Memory B cell (primary cell): ENCODE data around the gene NUMA1.

Experiments used
- ATAC-seq: fragments of 150-1000 bp; cut with Tn5 transposase; 2 replicates; pipeline ENCODE4 v1.10.0; 2021; ENCODE audit warnings: low read depth, mild to moderate bottlenecking, moderate library complexity
- DNase-seq, 2 donors: peaks; one replicate each; pipeline ENCODE4 v3.0.0; 2022; ENCODE audit warnings: low spot score in 2 of 2
- H3K27ac Mint-ChIP-seq: one replicate; pipeline ENCODE4 v1.8.0; 2022; ENCODE audit warnings: mild to moderate bottlenecking, moderate library complexity, mixed read lengths
- H3K27me3 Mint-ChIP-seq: one replicate; pipeline ENCODE4 v1.8.0; 2022; ENCODE audit warnings: mixed read lengths
- H3K36me3 Mint-ChIP-seq: one replicate; pipeline ENCODE4 v1.8.0; 2022; ENCODE audit warnings: mild to moderate bottlenecking, mixed read lengths
- H3K4me1 Mint-ChIP-seq: one replicate; pipeline ENCODE4 v1.8.0; 2022; ENCODE audit warnings: mixed read lengths
- H3K4me3 Mint-ChIP-seq: one replicate; pipeline ENCODE4 v1.8.0; 2022; ENCODE audit warnings: mild to moderate bottlenecking, moderate library complexity, mixed read lengths
- H3K9me3 Mint-ChIP-seq: one replicate; pipeline ENCODE4 v1.8.0; 2022; ENCODE audit warnings: mixed read lengths

The NUMA1 gene

DNA sequence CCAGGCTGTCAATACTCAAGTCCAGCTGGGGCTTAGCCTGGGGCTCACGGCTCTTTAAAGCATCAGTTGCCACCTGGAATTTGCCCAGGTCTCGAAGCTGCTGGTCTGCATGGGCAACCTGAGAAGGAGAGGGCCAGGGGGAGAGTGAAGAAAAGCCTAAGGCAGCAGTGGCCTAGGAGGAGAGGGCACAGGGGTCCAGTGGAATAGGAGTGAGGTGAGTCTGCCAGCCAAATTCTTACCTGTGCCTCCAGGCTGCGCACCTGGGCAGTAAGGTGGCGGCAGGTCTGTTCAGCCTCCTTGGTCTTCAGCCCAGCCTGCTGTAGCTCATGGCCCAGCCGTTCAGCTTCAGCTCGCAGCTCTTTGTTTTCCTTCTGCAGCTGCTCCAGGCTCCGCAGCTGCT lies 71.6 kb downstream of the NUMA1 start:
- Mint-ChIP-seq H3K27ac (no peak overlapping the region), H3K4me3 (no peak overlapping the region), H3K4me1 (no peaks in the 10 kb centered on the region), H3K36me3 (peaks cover 40% of the 10 kb centered on the region), H3K9me3 (no peaks in the 10 kb centered on the region), H3K27me3 (no peaks in the 10 kb centered on the region)
- no peak for DNase-seq
- no peak for ATAC-seq

DNA sequence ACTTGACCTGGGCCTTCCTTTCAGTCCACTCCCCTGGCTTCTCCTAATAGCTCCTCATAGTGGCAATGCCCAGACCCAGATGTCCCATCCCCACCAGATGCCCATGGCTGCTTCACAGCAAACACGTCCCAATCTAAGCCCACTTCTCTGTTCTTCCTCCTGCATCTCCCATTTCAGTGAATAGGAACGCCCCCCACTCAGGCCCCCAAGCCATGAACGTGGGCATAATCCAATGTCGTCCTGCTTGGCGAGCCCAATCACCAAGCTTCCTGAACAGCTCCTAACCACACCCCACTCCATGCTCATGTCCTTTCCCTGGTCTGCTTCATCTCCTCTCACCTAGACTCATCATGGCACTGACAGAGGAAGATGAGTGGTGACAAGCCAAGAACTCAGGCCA lies 72.8 kb downstream of the NUMA1 start:
- no peak overlapping the region for H3K4me3 Mint-ChIP-seq
- DNase-seq (no peak), ATAC-seq (no peak)
- no peaks in the 10 kb centered on the region for H3K9me3 Mint-ChIP-seq
- H3K4me1 Mint-ChIP-seq = no peaks in the 10 kb centered on the region
- peaks cover 36% of the 10 kb centered on the region for H3K36me3 Mint-ChIP-seq
- peak overlapping the region; percentile 74 for H3K27ac Mint-ChIP-seq
- H3K27me3 Mint-ChIP-seq = no peaks in the 10 kb centered on the region

DNA sequence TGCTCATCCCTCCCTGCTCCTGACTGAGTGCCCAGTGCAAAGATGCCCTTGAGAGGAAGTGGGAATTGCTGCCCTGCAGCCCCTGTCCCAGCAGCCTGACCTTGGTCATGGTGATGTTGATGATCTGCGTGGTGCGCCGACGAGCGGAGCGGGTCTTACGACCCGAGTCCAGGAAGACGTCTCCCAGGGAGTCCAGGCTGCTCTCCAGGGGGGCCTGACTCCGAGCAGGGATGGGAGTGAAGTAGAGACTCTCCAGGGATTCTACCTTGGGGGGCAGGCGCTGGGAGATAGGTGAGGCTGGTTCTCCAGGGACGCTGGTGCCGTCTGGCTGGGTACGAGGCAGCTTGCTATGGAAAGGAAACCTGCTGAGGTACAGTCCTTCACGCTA lies 73.3 kb downstream of the NUMA1 start:
- Mint-ChIP-seq H3K36me3 (peaks cover 41% of the 10 kb centered on the region), H3K4me3 (no peak overlapping the region), H3K4me1 (peaks cover 4% of the 10 kb centered on the region), H3K27me3 (no peaks in the 10 kb centered on the region), H3K9me3 (no peaks in the 10 kb centered on the region), H3K27ac (peak overlapping the region; percentile 64)
- DNase-seq (no peak), ATAC-seq (no peak)

DNA sequence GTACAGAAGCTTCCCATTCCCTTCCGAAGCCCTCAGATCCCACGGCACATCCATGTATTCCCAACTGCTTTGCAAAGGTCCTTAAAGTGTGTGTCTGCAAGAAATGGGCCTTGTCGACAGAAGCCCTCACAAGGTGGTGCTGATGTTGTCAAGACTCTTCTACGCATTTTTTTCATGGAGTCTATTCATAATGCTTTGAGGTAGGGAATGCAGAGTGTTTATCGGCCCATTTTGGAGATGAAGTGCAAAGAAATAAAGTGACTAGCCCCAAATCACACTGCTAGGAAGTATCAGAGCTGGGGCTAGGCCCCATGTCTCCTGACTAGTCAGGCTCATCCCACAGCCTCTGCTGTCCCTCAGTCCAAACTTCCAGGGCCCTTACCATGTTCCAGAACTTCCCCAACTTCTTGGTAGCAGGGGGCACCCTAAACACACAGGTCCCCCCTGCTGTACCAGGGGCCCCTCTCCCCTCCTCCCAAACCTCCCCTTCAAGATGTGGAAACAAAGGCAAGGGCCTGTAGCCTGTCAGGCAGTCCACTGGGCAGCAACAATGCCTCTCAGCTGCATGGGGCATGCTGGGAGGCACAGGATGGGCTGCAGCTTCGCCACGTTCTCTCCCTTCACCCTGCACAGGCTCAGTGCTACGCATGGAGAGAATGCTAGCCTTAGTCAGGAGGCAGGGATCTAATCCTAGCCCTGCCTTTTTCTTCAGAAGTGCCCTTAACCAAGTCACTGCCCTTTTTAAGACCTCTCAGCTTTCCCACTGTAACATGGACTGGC lies 73.8 kb downstream of the NUMA1 start:
- ATAC-seq (no peak), DNase-seq (no peak)
- no peak overlapping the region for H3K4me3 Mint-ChIP-seq
- peaks cover 8% of the 10 kb centered on the region for H3K4me1 Mint-ChIP-seq
- peak overlapping the region; percentile 64 for H3K27ac Mint-ChIP-seq
- no peaks in the 10 kb centered on the region for H3K27me3 Mint-ChIP-seq
- H3K36me3 Mint-ChIP-seq = peaks cover 43% of the 10 kb centered on the region
- no peaks in the 10 kb centered on the region for H3K9me3 Mint-ChIP-seq

DNA sequence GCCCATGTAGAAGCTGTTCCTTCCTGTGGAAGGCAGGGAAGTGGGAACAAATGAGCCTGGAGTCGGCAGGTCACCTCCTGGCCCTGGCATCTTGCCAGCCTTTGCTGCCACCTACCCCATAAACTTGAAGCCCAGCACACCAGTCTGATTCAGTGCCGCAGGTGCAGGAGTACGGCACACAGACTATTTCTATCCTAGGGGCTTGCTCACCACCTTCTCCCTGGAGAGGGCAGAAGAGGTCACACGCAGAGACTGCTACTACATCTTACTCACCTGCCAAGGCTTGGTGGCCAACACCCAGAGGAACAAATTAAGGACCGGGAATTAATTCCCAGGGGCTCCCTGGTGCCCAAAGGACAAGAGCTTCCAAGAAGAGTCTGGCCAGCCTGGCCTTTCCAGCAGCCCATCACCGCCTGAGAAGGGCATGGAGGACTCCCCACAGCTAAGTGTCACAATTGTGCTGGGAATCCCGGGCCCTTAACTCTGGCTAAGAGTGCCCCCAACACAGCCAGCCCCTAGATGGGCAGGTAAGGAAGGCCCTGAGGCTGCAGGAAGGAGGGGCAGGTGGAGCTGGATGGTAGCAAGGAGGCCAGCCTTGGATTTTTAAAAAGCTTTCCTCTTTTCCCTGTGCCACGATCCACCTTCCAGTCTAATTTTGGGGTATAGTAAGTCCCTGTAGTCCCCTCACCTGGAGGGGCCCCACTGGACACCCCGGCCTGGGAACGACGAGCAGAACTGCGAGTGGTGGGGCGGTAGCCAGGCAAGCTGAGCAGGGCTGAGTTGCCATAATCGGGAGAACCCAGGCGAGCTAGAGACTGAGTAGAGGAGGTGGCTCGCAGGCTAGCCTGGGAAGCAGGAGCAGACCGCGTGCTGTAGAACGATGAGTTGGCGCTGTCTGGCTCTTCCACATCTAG lies 74.7 kb downstream of the NUMA1 start:
- H3K36me3 Mint-ChIP-seq = peaks cover 40% of the 10 kb centered on the region
- no peaks in the 10 kb centered on the region for H3K9me3 Mint-ChIP-seq
- DNase-seq = no peak
- peaks cover 9% of the 10 kb centered on the region for H3K4me1 Mint-ChIP-seq
- no peak for ATAC-seq
- no peak overlapping the region for H3K4me3 Mint-ChIP-seq
- peak overlapping the region; percentile 72 for H3K27ac Mint-ChIP-seq
- no peaks in the 10 kb centered on the region for H3K27me3 Mint-ChIP-seq

DNA sequence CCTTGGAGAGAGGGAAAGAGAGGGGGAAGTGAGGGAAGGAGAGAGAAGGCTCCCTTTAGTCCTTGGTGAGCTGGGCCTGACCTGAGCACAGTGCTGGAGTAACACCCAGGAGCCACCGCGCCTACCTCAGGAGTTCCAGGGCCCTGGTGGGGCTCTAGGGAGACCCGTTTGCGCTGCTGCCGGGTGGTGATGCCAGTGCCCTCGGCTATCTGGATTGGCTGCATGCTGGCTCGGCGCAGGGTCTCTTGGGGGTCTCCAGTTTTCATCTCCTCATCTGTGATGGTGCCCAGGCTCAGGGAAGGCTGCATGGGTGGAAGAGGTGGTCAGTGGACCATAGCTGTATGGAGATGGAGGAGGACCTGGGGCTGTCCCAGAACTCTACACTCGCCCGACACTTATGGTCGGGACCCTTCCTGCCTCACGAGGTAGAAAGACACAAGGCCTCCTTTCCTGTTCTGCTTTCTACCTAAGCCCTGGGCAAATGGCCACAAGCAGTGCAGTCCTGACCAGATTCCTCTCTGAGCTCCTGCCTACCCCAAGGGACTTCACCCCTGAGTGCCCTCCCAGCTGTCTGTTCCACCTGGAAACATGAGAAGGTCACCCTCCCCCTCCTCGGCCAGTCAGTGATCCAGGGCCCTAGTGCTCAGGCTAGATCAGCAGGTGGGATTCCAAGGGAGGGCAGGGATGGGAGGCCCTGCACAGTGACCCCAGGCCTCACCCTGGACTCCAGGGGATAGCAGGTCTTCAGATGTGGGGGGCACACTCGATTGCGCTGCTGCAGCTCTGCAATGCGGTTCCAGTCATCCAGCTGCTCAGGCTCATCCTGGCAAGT lies 75.6 kb downstream of the NUMA1 start:
- Mint-ChIP-seq H3K27ac (peak overlapping the region; percentile 72), H3K27me3 (no peaks in the 10 kb centered on the region), H3K4me1 (peaks cover 15% of the 10 kb centered on the region), H3K4me3 (no peak overlapping the region), H3K36me3 (peaks cover 40% of the 10 kb centered on the region), H3K9me3 (no peaks in the 10 kb centered on the region)
- ATAC-seq (no peak), DNase-seq (no peak)

DNA sequence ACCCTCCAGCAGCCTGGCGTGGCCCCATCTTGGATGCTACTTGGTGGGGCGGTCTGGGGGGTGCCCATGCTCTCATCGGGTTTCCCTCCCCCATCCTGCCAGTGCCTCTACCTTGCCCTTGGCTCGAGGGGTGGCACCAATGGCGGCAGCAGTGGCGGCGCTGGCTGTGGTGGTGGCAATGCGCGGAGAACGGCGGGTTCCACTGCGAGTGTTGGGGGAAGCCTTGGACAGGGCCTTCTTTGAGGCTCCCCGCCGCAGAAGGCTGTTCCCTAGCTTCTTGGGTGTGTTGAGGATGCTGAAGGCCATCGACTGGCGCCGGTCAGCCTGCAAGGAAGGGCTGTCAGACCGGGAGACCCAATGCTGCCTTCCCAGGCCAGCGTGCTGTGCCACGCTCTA lies 76.6 kb downstream of the NUMA1 start:
- peaks cover 38% of the 10 kb centered on the region for H3K36me3 Mint-ChIP-seq
- H3K4me3 Mint-ChIP-seq = no peak overlapping the region
- peak overlapping the region; percentile 38 for H3K27ac Mint-ChIP-seq
- DNase-seq = no peak
- no peaks in the 10 kb centered on the region for H3K27me3 Mint-ChIP-seq
- no peaks in the 10 kb centered on the region for H3K9me3 Mint-ChIP-seq
- ATAC-seq = no peak
- peaks cover 25% of the 10 kb centered on the region for H3K4me1 Mint-ChIP-seq

DNA sequence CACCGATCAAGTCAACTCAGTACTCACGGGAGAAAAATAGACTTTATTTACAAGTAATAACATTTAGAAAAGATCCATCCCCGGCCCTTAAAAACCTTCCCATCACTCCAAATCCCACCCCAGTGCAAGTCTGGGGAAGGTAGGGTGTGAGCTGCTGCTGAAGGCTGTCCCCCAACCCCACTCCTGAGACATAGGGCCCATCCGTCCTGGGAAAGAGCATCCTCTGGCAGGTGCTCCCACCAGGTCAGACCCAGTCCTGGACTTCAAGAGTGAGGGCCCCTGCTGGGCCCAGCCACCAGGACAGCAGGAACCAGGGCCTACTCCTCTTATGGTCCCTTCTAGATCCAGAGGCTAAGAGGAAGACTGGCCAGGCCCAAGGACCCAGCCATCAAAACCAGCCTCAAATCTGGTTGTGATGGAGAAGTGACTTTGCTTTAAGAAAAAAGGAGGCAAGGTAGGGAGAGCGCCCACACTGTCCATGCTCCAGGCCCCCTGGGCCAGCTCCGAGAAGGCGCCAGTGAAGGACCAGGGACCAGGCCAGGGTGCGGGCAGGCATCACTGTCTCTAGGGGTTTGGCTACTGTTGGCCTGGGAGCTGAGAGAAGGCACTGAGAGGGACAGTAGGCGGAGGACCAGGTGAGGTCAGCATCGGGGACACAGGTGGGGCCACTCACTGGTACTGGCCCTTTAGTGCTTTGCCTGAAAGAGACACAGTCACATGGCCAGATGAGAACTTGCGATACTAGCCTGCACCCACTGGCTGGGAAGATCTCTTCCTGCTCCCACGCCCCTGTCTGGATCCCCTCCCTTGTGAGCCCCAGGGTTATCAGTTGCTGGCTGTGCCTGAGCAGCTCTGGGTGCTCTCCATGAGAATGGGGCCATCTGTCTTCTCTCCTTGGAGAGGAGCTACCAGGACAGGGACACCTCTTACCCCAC lies 77.2 kb downstream of the NUMA1 start:
- Mint-ChIP-seq H3K4me3 (no peak overlapping the region), H3K9me3 (no peaks in the 10 kb centered on the region), H3K27me3 (no peaks in the 10 kb centered on the region), H3K4me1 (peaks cover 31% of the 10 kb centered on the region), H3K27ac (peak overlapping the region; percentile 64), H3K36me3 (peaks cover 33% of the 10 kb centered on the region)
- DNase-seq = no peak
- ATAC-seq = no peak

DNA sequence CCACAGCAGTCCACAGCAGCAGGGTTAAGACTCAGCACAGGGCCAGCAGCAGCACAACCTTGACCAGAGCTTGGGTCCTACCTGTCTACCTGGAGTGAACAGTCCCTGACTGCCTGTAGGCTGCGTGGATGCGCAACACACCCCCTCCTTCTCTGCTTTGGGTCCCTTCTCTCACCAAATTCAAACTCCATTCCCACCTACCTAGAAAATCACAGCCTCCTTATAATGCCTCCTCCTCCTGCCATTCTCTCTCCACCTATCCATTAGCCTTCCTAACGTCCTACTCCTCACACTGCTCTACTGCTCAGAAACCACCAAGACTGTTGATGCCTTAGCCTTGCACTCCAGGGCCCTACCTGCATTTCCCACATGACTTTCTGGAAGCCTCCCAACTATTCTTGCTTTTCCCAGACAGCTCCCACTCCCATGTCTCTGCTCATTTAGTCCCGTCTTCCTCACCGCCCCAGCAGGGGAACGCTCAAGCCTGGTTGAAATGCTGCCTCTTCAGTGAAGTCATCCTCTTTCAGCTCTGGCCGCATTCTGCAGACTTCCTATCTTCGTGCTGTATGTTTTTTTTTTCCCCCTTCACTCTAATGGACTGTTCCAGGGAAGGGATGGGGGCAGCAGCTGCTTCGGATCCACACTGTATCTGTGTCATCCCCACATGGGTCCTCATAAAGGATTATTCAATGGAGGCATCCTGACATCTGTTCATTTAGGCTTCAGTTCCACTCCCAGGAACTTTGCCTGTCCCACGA lies 78.3 kb downstream of the NUMA1 start:
- DNase-seq = no peak
- no peaks in the 10 kb centered on the region for H3K9me3 Mint-ChIP-seq
- no peaks in the 10 kb centered on the region for H3K27me3 Mint-ChIP-seq
- ATAC-seq = no peak
- peaks cover 27% of the 10 kb centered on the region for H3K36me3 Mint-ChIP-seq
- no peak overlapping the region for H3K4me3 Mint-ChIP-seq
- peak overlapping the region; percentile 64 for H3K27ac Mint-ChIP-seq
- peaks cover 36% of the 10 kb centered on the region for H3K4me1 Mint-ChIP-seq

DNA sequence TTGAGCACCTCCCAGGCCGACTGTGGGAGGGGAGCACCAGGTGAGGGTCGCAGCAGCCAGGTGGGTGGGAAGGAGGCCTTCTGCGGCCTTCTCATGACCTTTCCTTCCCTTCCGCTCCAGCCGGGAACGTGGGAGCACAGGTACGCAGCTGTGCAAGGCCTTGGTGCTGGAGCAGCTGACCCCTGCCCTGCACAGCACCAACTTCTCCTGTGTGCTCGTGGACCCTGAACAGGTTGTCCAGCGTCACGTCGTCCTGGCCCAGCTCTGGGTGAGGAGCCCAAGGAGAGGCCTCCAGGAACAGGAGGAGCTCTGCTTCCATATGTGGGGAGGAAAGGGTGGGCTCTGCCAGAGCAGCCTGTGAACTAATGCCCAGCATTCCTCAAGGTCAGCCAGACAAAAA lies 79.1 kb downstream of the NUMA1 start:
- H3K27ac Mint-ChIP-seq = no peak overlapping the region
- no peaks in the 10 kb centered on the region for H3K9me3 Mint-ChIP-seq
- ATAC-seq (no peak), DNase-seq (no peak)
- H3K27me3 Mint-ChIP-seq = no peaks in the 10 kb centered on the region
- H3K4me1 Mint-ChIP-seq = peaks cover 41% of the 10 kb centered on the region
- no peak overlapping the region for H3K4me3 Mint-ChIP-seq
- H3K36me3 Mint-ChIP-seq = peaks cover 24% of the 10 kb centered on the region

DNA sequence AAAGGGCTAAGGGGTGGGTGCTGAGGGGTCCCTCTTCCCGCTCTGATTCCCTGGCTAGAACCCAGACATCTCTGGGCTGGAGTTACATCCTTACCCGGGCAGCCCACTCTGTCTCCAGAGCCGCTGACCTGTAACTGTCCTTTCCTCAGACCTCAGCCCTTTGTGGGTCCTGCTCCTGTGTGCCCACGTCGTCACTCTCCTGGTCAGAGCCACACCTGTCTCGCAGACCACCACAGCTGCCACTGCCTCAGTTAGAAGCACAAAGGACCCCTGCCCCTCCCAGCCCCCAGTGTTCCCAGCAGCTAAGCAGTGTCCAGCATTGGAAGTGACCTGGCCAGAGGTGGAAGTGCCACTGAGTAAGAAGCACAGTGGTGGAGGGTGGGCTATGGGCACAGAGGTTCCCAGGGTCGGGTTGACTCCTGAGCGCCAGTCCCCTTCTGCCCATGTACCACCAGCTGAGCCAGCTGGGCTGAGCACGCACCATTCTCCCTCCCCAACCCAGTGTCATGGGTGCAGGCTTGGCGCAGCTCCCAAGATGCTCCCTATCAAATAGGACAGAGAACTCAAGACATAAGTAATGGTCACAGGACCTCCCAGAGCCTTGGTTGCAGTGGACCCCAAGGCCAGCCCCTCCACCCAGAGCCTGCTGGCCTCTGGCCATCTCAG lies 80.0 kb downstream of the NUMA1 start:
- ATAC-seq (no peak), DNase-seq (no peak)
- peaks cover 19% of the 10 kb centered on the region for H3K36me3 Mint-ChIP-seq
- H3K9me3 Mint-ChIP-seq = no peaks in the 10 kb centered on the region
- peak overlapping the region; percentile 41 for H3K27ac Mint-ChIP-seq
- peak overlapping the region; percentile 2 for H3K4me3 Mint-ChIP-seq
- H3K4me1 Mint-ChIP-seq = peaks cover 41% of the 10 kb centered on the region
- no peaks in the 10 kb centered on the region for H3K27me3 Mint-ChIP-seq

DNA sequence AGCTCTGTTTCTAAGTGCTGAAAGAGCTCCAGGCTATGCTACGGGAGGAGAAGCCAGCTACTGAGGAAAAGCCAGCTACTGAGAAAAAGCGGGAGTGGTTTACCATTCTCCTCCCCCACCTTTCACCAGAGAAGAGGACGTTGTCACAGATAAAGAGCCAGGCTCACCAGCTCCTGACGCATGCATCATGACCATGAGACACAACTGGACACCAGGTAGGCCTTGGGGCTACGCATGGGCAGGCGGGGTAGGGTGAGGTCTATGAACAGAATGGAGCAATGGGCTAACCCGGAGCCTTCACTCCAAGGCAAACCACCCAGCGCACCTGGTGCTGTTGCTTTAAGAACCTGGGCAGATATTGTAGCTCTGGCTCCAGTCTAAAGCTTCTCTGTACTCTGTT lies 80.5 kb downstream of the NUMA1 start:
- peak overlapping the region; percentile 96 for H3K4me3 Mint-ChIP-seq
- no peak for DNase-seq
- peaks cover 41% of the 10 kb centered on the region for H3K4me1 Mint-ChIP-seq
- no peak for ATAC-seq
- peaks cover 19% of the 10 kb centered on the region for H3K36me3 Mint-ChIP-seq
- H3K27ac Mint-ChIP-seq = peak overlapping the region; percentile 98
- H3K9me3 Mint-ChIP-seq = no peaks in the 10 kb centered on the region
- H3K27me3 Mint-ChIP-seq = no peaks in the 10 kb centered on the region
